ENCODE results near the gene STARD3.

STARD3 gene

DNA sequence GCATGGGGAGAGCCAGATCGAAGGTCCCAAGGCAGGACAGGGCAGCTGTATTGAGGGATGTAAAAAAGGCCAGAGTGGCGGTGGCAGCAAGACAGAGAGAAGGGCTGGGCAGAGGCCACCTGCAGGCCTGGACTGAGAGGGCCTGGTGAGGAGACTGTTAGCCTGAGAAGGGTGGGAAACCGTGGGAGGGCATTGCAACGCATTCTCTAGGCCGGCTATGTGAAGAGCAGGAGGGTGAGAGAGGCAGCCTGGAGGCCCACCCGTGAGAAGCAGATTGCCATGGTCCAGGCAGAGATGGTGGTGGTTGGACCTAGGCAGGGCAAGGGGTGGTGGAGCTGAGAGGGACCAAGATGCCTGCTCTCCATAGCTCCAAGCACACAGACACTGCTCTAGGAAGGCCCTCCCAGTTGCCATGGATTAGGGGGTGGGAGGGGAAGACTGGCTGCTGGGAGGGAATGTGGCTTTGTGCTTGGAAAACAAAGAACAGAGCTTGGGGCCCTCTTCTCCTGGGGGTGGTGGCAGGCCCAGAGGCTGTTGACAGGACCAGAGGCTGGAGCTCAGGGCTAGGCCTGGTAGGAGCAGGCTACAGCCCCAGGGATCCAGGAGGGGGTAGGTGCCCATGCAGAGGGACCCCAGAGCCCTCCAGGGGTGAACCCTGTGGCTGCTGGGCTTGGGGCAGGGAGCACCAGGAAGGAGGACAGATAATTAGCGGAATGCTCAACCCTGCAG, 15.8 kb downstream of the STARD3 start:
- Mint-ChIP-seq H3K4me3 (no peak overlapping the region), H3K9me3 (no peaks in the 10 kb centered on the region), H3K36me3 (ENCODE audit: low read depth) (peaks cover 16% of the 10 kb centered on the region), H3K27ac (no peak overlapping the region), H3K27me3 (no peaks in the 10 kb centered on the region), H3K4me1 (ENCODE audit: low read depth) (peaks cover 43% of the 10 kb centered on the region)

DNA sequence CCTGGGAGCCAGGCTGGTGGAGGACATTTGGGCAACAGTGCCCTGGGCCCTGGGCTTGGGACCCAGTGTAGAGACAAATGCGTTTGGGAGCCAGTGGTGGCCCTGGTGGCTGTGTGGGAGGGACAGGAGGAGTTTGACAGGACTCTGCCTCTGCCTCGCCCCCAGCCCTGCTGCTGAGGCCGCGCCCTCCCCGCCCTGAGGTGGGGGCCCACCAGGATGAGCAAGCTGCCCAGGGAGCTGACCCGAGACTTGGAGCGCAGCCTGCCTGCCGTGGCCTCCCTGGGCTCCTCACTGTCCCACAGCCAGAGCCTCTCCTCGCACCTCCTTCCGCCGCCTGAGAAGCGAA, 16.3 kb downstream of the STARD3 start:
- H3K36me3 Mint-ChIP-seq (ENCODE audit: low read depth), result peaks cover 19% of the 10 kb centered on the region
- H3K4me1 Mint-ChIP-seq (ENCODE audit: low read depth), result peaks cover 46% of the 10 kb centered on the region
- no peaks in the 10 kb centered on the region for H3K9me3 Mint-ChIP-seq
- H3K27me3 Mint-ChIP-seq, result no peaks in the 10 kb centered on the region
- no peak overlapping the region for H3K4me3 Mint-ChIP-seq
- H3K27ac Mint-ChIP-seq, result no peak overlapping the region

DNA sequence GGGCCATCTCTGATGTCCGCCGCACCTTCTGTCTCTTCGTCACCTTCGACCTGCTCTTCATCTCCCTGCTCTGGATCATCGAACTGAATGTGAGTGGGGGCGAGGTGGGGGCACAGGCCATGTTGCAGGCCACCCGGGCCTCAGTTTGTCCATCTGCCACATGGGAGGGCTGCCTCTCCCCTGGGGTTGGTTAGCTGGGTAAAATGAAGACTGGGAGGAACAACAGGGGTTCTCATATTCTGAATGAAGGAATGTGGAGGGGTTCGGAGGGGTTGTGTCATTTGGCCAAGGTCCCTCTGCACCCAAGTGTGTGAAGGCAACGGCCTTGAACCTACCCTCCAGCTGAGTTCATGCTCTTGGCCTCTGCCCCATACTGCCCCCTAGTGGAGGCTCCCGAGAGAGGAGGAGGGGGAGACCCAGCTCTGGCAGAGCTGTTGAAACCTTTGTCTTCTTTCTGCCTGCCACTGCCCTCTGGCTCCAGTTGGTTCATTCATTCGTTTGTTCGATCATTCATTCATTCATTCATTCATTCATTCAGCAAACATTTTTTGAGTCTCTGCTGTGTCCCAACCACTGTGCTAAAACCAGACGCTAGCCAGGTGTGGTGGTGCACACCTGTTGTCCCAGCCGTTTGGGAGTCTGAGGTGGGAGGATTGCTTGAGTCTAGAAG, 16.9 kb downstream of the STARD3 start:
- peaks cover 19% of the 10 kb centered on the region for H3K36me3 Mint-ChIP-seq (ENCODE audit: low read depth)
- no peaks in the 10 kb centered on the region for H3K9me3 Mint-ChIP-seq
- no peak overlapping the region for H3K27ac Mint-ChIP-seq
- H3K4me1 Mint-ChIP-seq (ENCODE audit: low read depth), result peaks cover 47% of the 10 kb centered on the region
- H3K4me3 Mint-ChIP-seq, result no peak overlapping the region
- no peaks in the 10 kb centered on the region for H3K27me3 Mint-ChIP-seq

DNA sequence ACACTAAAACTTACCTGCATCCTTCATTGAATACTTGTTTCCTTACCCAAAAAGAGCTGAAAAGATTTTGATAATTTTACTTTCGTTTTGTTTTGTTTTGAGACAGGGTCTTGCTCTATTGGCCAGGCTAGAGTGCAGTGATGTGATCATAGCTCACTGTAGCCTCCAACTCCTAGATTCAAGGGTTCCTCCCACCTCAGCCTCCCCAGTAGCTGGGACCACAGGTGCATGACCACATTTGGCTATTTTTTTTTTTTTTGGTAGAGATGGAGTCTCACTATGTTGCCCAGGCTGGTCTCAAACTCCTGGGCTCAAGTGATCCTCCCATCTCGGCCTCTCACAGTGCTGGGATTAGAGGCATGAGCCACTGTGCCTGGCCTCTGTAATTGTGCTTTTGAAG, 18.2 kb downstream of the STARD3 start:
- peaks cover 53% of the 10 kb centered on the region for H3K4me1 Mint-ChIP-seq (ENCODE audit: low read depth)
- H3K36me3 Mint-ChIP-seq (ENCODE audit: low read depth), result peaks cover 17% of the 10 kb centered on the region
- H3K9me3 Mint-ChIP-seq, result no peaks in the 10 kb centered on the region
- H3K27ac Mint-ChIP-seq, result no peak overlapping the region
- H3K4me3 Mint-ChIP-seq, result no peak overlapping the region
- no peaks in the 10 kb centered on the region for H3K27me3 Mint-ChIP-seq

DNA sequence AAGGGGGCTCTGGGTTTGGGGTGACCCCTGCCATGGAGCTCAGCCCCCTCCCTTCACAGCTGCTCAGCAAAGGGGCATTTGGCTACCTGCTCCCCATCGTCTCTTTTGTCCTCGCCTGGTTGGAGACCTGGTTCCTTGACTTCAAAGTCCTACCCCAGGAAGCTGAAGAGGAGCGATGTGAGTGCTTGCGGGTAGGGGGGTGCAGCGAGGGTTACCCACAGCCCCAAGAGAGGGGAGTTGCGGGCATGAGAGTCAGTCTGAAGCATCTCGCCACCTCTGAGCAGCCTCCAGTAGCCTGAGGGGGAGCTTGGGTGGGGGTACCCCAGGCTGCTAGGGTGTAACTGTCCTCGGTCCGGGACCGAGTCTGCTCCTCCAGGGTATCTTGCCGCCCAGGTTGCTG, 21.4 kb downstream of the STARD3 start:
- Mint-ChIP-seq H3K27me3 (no peaks in the 10 kb centered on the region), H3K4me1 (ENCODE audit: low read depth) (peaks cover 41% of the 10 kb centered on the region), H3K9me3 (no peaks in the 10 kb centered on the region), H3K27ac (no peak overlapping the region), H3K36me3 (ENCODE audit: low read depth) (peaks cover 20% of the 10 kb centered on the region), H3K4me3 (no peak overlapping the region)

DNA sequence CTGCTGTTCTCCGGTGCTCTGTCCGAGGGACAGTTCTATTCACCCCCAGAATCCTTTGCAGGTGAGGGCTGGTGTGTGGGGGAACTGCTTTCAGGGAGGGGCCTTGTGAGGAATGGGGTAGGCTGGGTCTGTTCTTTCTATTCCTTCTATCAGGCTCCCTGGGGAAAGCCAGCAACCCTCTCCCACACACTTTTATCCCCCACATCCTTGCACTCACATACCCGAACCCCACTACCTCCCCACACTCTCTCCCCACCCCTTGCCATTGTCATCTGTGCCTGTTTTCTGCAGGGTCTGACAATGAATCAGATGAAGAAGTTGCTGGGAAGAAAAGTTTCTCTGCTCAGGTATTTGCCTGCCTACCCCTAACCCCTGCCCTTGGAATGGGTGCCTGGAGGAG, 21.8 kb downstream of the STARD3 start:
- Mint-ChIP-seq H3K36me3 (ENCODE audit: low read depth) (peaks cover 20% of the 10 kb centered on the region), H3K9me3 (no peaks in the 10 kb centered on the region), H3K4me3 (no peak overlapping the region), H3K27ac (no peak overlapping the region), H3K4me1 (ENCODE audit: low read depth) (peaks cover 39% of the 10 kb centered on the region), H3K27me3 (no peaks in the 10 kb centered on the region)

DNA sequence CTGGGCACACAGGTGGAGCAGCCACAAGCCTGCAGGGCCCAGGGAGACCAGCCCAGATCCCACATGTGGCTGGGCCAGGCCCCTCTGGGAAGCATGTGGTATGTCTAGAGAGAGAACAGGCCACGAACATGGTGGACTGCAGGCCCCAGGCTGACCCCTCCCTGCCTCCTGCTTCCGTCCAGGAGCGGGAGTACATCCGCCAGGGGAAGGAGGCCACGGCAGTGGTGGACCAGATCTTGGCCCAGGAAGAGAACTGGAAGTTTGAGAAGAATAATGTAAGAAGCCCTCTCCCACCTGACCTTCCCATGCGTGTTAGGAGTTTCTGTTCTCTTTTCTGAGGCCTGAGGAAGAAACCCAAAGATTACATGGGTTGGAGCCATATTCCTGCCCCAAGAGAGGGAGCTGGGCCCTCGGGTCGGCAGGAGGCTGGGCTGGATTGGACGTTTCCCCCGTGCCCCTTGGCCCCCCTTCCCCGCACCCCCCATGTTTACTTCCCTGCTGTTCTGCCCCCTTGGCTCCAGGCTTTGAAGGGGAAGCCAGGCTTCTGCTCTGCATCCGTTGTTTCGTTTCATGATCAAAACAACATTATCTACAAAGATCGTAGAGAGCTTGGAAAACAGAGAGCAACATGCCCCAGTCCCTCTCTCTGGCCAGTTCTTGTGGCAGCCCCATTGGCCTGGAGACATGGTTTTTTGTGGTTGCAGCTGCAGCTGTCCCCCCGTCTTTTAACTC, 22.5 kb downstream of the STARD3 start:
- Mint-ChIP-seq H3K27ac (no peak overlapping the region), H3K36me3 (ENCODE audit: low read depth) (peaks cover 20% of the 10 kb centered on the region), H3K4me1 (ENCODE audit: low read depth) (peaks cover 35% of the 10 kb centered on the region), H3K27me3 (no peaks in the 10 kb centered on the region), H3K9me3 (no peaks in the 10 kb centered on the region), H3K4me3 (no peak overlapping the region)

DNA sequence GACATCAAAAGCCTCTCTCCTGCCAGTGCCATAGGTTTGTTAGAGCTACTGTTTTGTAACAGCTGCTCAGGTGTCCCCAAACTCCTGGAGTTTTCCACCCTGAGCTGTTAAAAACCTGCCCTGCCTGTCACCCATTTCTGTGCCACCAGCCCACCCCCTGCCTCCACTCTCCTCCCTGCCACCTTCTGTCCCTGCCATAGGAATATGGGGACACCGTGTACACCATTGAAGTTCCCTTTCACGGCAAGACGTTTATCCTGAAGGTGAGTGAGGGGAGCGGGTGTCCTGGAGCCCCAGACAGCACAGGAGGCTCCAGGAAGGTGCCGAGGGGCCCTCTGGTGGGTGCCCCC, 23.0 kb downstream of the STARD3 start:
- no peaks in the 10 kb centered on the region for H3K27me3 Mint-ChIP-seq
- no peak overlapping the region for H3K27ac Mint-ChIP-seq
- peaks cover 31% of the 10 kb centered on the region for H3K4me1 Mint-ChIP-seq (ENCODE audit: low read depth)
- H3K9me3 Mint-ChIP-seq, result no peaks in the 10 kb centered on the region
- H3K4me3 Mint-ChIP-seq, result no peak overlapping the region
- H3K36me3 Mint-ChIP-seq (ENCODE audit: low read depth), result peaks cover 16% of the 10 kb centered on the region

DNA sequence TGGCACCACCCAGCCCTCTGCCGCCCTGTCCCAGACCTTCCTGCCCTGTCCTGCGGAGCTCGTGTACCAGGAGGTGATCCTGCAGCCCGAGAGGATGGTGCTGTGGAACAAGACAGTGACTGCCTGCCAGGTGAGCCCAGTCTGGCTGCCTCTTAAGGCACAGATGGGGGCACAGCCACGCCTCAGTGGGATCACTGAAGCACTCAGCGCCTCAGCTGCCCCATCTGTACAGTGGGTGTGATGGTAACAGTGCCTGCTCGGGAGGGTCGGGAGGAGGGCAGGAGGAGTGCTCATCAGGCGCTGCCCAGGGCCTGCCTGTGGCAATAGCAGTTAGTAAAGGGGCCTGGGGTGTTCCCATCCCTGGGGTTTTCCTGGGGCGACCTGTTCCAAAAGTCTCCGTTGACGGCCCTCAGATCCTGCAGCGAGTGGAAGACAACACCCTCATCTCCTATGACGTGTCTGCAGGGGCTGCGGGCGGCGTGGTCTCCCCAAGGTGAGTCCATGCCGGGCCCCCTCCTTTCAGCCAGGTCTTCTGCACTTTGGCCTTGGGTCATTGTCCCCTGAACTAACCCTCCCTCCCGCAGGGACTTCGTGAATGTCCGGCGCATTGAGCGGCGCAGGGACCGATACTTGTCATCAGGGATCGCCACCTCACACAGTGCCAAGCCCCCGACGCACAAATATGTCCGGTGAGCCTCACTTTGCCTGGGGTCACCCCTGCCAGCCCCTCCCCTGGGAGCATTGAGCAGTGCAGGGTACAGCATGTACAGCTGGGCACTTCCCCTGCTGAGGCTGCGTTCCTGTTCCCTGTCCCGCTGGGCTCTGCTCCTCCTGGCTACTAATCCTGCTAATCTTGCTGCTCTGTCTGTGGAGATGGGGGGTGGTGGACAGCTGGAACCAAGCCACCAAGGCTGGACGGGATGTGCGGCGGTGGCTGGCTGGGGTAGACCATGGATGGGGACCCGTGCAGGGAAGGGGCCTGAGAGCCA, 23.7 kb downstream of the STARD3 start:
- H3K27me3 Mint-ChIP-seq, result no peaks in the 10 kb centered on the region
- no peaks in the 10 kb centered on the region for H3K9me3 Mint-ChIP-seq
- peaks cover 25% of the 10 kb centered on the region for H3K4me1 Mint-ChIP-seq (ENCODE audit: low read depth)
- H3K36me3 Mint-ChIP-seq (ENCODE audit: low read depth), result peaks cover 9% of the 10 kb centered on the region
- no peak overlapping the region for H3K27ac Mint-ChIP-seq
- no peak overlapping the region for H3K4me3 Mint-ChIP-seq

DNA sequence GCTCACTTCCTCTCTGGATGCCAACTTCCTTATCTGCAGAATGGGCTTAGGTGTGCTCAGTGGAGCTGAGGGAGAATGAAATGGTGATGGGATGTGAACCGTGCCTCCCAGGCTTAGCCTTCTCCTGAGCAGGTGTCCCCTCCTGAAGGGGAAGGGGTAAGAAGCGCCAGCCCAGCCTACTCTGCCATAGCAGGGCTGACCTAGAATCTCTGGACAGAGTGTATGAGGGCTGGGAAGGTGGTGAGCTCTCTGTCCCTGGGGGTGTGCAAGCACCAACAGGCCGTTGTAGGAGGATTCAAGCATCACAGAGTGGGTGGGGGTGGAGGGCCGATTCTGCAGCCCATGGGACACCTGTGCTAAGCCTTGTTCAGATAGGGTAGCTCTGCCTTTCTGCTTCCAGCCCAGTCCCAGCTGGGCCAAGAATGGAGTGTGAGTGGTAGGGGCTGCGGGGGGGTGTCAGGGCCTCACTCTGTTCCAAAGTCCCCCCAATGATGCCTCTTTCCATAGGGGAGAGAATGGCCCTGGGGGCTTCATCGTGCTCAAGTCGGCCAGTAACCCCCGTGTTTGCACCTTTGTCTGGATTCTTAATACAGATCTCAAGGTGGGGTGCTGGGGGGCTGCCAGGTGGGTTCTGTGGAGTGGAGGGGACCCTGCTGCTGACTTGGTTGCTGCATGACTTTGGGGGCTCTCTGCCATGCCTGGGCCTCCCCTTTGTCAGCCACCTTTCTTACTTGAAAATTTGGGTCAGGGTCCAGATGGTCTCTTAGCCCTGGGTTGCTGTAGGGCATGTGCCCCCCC, 25.0 kb downstream of the STARD3 start:
- H3K9me3 Mint-ChIP-seq, result no peaks in the 10 kb centered on the region
- H3K27ac Mint-ChIP-seq, result no peak overlapping the region
- H3K4me3 Mint-ChIP-seq, result no peak overlapping the region
- H3K4me1 Mint-ChIP-seq (ENCODE audit: low read depth), result peaks cover 28% of the 10 kb centered on the region
- H3K36me3 Mint-ChIP-seq (ENCODE audit: low read depth), result peaks cover 8% of the 10 kb centered on the region
- peaks cover 5% of the 10 kb centered on the region for H3K27me3 Mint-ChIP-seq

DNA sequence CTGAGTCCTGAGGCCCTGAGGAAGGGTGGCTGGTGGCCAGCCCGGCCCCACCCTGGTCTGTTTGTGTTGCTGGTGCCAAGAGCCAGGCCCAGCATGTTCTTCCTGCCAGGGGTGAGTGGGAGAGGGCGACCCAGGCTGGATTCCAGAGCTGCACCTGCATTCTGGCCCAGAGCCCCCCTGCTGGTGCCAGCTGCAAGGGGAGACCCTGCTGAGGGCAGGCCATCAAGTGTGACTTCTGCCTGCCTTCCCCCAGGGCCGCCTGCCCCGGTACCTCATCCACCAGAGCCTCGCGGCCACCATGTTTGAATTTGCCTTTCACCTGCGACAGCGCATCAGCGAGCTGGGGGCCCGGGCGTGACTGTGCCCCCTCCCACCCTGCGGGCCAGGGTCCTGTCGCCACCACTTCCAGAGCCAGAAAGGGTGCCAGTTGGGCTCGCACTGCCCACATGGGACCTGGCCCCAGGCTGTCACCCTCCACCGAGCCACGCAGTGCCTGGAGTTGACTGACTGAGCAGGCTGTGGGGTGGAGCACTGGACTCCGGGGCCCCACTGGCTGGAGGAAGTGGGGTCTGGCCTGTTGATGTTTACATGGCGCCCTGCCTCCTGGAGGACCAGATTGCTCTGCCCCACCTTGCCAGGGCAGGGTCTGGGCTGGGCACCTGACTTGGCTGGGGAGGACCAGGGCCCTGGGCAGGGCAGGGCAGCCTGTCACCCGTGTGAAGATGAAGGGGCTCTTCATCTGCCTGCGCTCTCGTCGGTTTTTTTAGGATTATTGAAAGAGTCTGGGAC, 25.8 kb downstream of the STARD3 start:
- Mint-ChIP-seq H3K4me1 (ENCODE audit: low read depth) (peaks cover 30% of the 10 kb centered on the region), H3K27ac (no peak overlapping the region)

DNA sequence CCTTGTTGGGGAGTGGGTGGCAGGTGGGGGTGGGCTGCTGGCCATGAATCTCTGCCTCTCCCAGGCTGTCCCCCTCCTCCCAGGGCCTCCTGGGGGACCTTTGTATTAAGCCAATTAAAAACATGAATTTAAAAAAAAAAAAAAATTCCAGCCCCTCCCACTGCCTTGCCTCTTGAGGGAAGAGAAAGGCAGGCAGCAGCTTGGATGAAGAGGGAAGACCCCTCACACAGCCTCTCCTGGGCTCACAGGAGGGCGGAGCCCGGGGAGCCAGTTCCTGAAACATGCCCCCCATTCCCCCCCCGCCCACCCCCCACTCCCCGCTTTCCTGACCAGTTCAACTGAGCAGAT, 26.4 kb downstream of the STARD3 start:
- H3K27me3 Mint-ChIP-seq, result peaks cover 7% of the 10 kb centered on the region
- peaks cover 27% of the 10 kb centered on the region for H3K4me1 Mint-ChIP-seq (ENCODE audit: low read depth)
- H3K27ac Mint-ChIP-seq, result no peak overlapping the region
- peaks cover 5% of the 10 kb centered on the region for H3K36me3 Mint-ChIP-seq (ENCODE audit: low read depth)
- H3K4me3 Mint-ChIP-seq, result no peak overlapping the region
- no peaks in the 10 kb centered on the region for H3K9me3 Mint-ChIP-seq

More for the DNA sequence above, 25.8 kb downstream of the STARD3 start:
- Mint-ChIP-seq H3K36me3 (ENCODE audit: low read depth) (peaks cover 8% of the 10 kb centered on the region), H3K4me3 (no peak overlapping the region), H3K27me3 (peaks cover 7% of the 10 kb centered on the region), H3K9me3 (no peaks in the 10 kb centered on the region)

DNA sequence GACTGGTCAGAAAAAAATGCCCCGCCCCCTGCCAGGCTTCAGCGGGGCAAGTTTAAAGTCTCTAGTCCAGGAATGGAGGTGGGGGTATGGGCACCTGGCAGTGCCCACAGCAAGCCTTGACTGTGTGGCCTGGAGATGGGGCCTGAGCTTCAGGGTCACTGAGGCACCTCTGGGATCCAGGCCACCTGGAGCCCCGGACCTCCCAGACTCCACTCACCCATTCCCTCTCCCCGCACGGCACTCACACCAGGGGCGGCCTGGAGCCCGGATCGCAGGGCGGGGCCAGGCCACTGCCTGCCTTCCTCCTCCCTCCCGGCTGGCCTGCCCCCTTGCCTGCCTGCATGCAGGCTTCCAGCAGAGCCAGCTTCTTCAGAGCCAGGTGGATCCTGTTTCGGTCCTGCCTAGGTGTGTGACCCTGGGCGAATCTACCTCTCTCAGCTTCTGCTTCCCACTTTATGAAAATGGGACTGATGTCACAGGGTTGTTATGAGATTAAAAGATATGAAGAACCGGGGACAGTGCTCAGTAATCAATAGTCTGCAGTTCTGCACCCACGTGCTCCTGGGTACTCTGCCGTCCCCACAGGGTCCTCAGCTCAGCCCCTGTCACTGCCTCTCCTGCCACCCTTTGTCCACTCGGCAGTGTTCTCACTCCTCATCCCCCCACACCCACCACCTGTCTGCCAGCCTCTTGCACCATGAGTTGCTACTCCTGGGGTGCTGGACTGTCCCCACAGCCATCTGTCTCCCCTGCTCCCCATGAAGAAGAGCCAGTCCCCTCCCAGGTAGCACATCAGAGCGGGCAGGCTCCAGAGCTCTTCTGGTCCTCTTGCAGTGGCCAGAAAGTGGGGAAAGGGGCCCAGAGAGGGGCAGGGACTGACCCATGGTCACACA, 27.0 kb downstream of the STARD3 start:
- H3K27me3 Mint-ChIP-seq, result peaks cover 12% of the 10 kb centered on the region
- H3K36me3 Mint-ChIP-seq (ENCODE audit: low read depth), result peaks cover 5% of the 10 kb centered on the region
- no peak overlapping the region for H3K27ac Mint-ChIP-seq
- H3K4me3 Mint-ChIP-seq, result no peak overlapping the region
- H3K9me3 Mint-ChIP-seq, result no peaks in the 10 kb centered on the region
- peaks cover 27% of the 10 kb centered on the region for H3K4me1 Mint-ChIP-seq (ENCODE audit: low read depth)
